HT1080 (cell line): ENCODE results near the gene PEX16. TPM values are rescaled to one million over a fixed set of nuclear protein-coding genes. Genes with fewer than 3 reads are reported as not detected.

ENCODE experiments used
- DNase-seq: peaks from one replicate; pipeline ENCODE4 v3.0.0-alpha.2; 2015; ENCODE audit warnings: low read depth
- total RNA-seq: library from RNA; depleted of rRNA; stranded (reverse); fragments of >200 nt; shearing (Covaris generic); gene quantifications from 2 replicates; pipeline ENCODE4 v1.2.3, GENCODE V29; 2014

The PEX16 gene
- total RNA-seq, 1 experiment from 2014 or later, result 46.0 TPM

- DNase-seq, result peak; percentile 89
Measured at GRCh38 chr11:45899448-45900174, 18.1 kb downstream of the PEX16 start.

- DNase-seq, result no peak
Measured at GRCh38 chr11:45899086-45899447, 18.6 kb downstream of the PEX16 start.

- DNase-seq, result no peak
Measured at GRCh38 chr11:45897556-45897955, 20.1 kb downstream of the PEX16 start.

- DNase-seq, result no peak
Measured at GRCh38 chr11:45896422-45896984, 21.2 kb downstream of the PEX16 start.

GRCh38 chr11:45895553-45896259, 22.0 kb downstream of the PEX16 start:
- DNase-seq, result no peak

- DNase-seq, result no peak
Measured at GRCh38 chr11:45894555-45895247, 23.0 kb downstream of the PEX16 start.

- DNase-seq, result no peak
Measured at GRCh38 chr11:45892856-45893255, 24.8 kb downstream of the PEX16 start.

GRCh38 chr11:45890886-45891550, 26.7 kb downstream of the PEX16 start:
- DNase-seq, result no peak

- no peak for DNase-seq
Measured at GRCh38 chr11:45889966-45890365, 27.7 kb downstream of the PEX16 start.

GRCh38 chr11:45889555-45889954, 28.1 kb downstream of the PEX16 start:
- no peak for DNase-seq

GRCh38 chr11:45887587-45887986, 30.1 kb downstream of the PEX16 start:
- DNase-seq, result no peak

- no peak for DNase-seq
Measured at GRCh38 chr11:45886816-45887520, 30.7 kb downstream of the PEX16 start.

GRCh38 chr11:45885921-45886721, 31.6 kb downstream of the PEX16 start:
- no peak for DNase-seq

GRCh38 chr11:45885274-45885920, 32.3 kb downstream of the PEX16 start, which contains the start of gene MAPK8IP1:
Gene MAPK8IP1 (plus strand): TSS chr11:45885651. CDS start chr11:45885821, 170 bp downstream.
- no peak for DNase-seq

GRCh38 chr11:45884596-45885185, 33.0 kb downstream of the PEX16 start:
- DNase-seq, result no peak

GRCh38 chr11:45881708-45882368, 35.8 kb downstream of the PEX16 start:
- DNase-seq, result peak; percentile 33

- no peak for DNase-seq
Measured at GRCh38 chr11:45880772-45881570, 36.7 kb downstream of the PEX16 start.
